Mononuclear cell (primary cell): ENCODE measurements around the gene TMEFF2. TPM values are rescaled to one million over a fixed set of nuclear protein-coding genes. Genes with fewer than 3 reads are reported as not detected.

Source experiments
- H3K27me3 ChIP-seq: 2 replicates; pipeline ENCODE4 v1.6.0; 2011; ENCODE audit warnings: low read length, control low read depth; ENCODE audit not compliant: insufficient read depth
- H3K4me1 ChIP-seq: 2 replicates; pipeline ENCODE4 v1.5.1; 2011; ENCODE audit warnings: mild to moderate bottlenecking, low read length, control low read depth; ENCODE audit not compliant: insufficient read depth
- H3K4me3 ChIP-seq: 2 replicates; pipeline ENCODE4 v1.5.1; 2011; ENCODE audit warnings: mild to moderate bottlenecking, low read length, moderate library complexity
- H3K9me3 ChIP-seq: 2 replicates; pipeline ENCODE4 v1.5.1; 2011; ENCODE audit warnings: low read depth, mild to moderate bottlenecking, control low read depth, low read length
- total RNA-seq: library from RNA; depleted of rRNA; stranded (reverse); fragments of >200 nt; gene quantifications from one replicate; pipeline ENCODE4 v1.2.3, GENCODE V29; 2012

The TMEFF2 gene
- total RNA-seq, 1 donor: not detected

- Histone ChIP-seq H3K4me1 (no peaks in the 10 kb centered on the region), H3K27me3 (no peaks in the 10 kb centered on the region), H3K9me3 (no peaks in the 10 kb centered on the region), H3K4me3 (no peak overlapping the region)
These were observed 152.6 kb downstream of the TMEFF2 start for GRCh38 chr2:192042126-192042525.

GRCh38 chr2:192038110-192038509 is 156.6 kb downstream of the TMEFF2 start:
- H3K4me3 ChIP-seq: no peak overlapping the region
- H3K9me3 ChIP-seq: no peaks in the 10 kb centered on the region
- H3K27me3 ChIP-seq: no peaks in the 10 kb centered on the region
- H3K4me1 ChIP-seq: no peaks in the 10 kb centered on the region

- Histone ChIP-seq H3K4me1 (no peaks in the 10 kb centered on the region), H3K4me3 (no peak overlapping the region), H3K9me3 (no peaks in the 10 kb centered on the region), H3K27me3 (no peaks in the 10 kb centered on the region)
These were observed 158.8 kb downstream of the TMEFF2 start for GRCh38 chr2:192035731-192036442.

- Histone ChIP-seq H3K9me3 (no peaks in the 10 kb centered on the region), H3K27me3 (no peaks in the 10 kb centered on the region), H3K4me3 (no peak overlapping the region), H3K4me1 (no peaks in the 10 kb centered on the region)
These were observed 163.9 kb downstream of the TMEFF2 start for GRCh38 chr2:192030856-192031255.

- Histone ChIP-seq H3K9me3 (no peaks in the 10 kb centered on the region), H3K4me3 (no peak overlapping the region), H3K4me1 (no peaks in the 10 kb centered on the region), H3K27me3 (no peaks in the 10 kb centered on the region)
These were observed 164.4 kb downstream of the TMEFF2 start for GRCh38 chr2:192030289-192030688.

- Histone ChIP-seq H3K27me3 (no peaks in the 10 kb centered on the region), H3K4me3 (no peak overlapping the region), H3K4me1 (no peaks in the 10 kb centered on the region), H3K9me3 (no peaks in the 10 kb centered on the region)
These were observed 165.6 kb downstream of the TMEFF2 start for GRCh38 chr2:192029089-192029488.

GRCh38 chr2:192026825-192027120 is 168.0 kb downstream of the TMEFF2 start:
- no peaks in the 10 kb centered on the region for H3K9me3 ChIP-seq
- H3K4me1 ChIP-seq: no peaks in the 10 kb centered on the region
- no peak overlapping the region for H3K4me3 ChIP-seq
- no peaks in the 10 kb centered on the region for H3K27me3 ChIP-seq

- Histone ChIP-seq H3K27me3 (no peaks in the 10 kb centered on the region), H3K9me3 (no peaks in the 10 kb centered on the region), H3K4me3 (no peak overlapping the region), H3K4me1 (no peaks in the 10 kb centered on the region)
These were observed 168.5 kb downstream of the TMEFF2 start for GRCh38 chr2:192026059-192026824.

- no peaks in the 10 kb centered on the region for H3K27me3 ChIP-seq
- H3K4me1 ChIP-seq: no peaks in the 10 kb centered on the region
- no peaks in the 10 kb centered on the region for H3K9me3 ChIP-seq
- no peak overlapping the region for H3K4me3 ChIP-seq
These were observed 169.1 kb downstream of the TMEFF2 start for GRCh38 chr2:192025637-192026036.

GRCh38 chr2:192023006-192023405 is 171.7 kb downstream of the TMEFF2 start:
- Histone ChIP-seq H3K9me3 (no peaks in the 10 kb centered on the region), H3K4me3 (no peak overlapping the region), H3K27me3 (no peaks in the 10 kb centered on the region), H3K4me1 (no peaks in the 10 kb centered on the region)

- Histone ChIP-seq H3K9me3 (no peaks in the 10 kb centered on the region), H3K27me3 (no peaks in the 10 kb centered on the region), H3K4me3 (no peak overlapping the region), H3K4me1 (no peaks in the 10 kb centered on the region)
These were observed 176.9 kb downstream of the TMEFF2 start for GRCh38 chr2:192017844-192018243.

GRCh38 chr2:192016265-192016664 is 178.5 kb downstream of the TMEFF2 start:
- Histone ChIP-seq H3K4me3 (no peak overlapping the region), H3K27me3 (no peaks in the 10 kb centered on the region), H3K4me1 (no peaks in the 10 kb centered on the region), H3K9me3 (no peaks in the 10 kb centered on the region)

- Histone ChIP-seq H3K9me3 (no peaks in the 10 kb centered on the region), H3K4me3 (no peak overlapping the region), H3K4me1 (no peaks in the 10 kb centered on the region), H3K27me3 (no peaks in the 10 kb centered on the region)
These were observed 181.5 kb downstream of the TMEFF2 start for GRCh38 chr2:192013211-192013610.

GRCh38 chr2:192011196-192011595 is 183.5 kb downstream of the TMEFF2 start:
- H3K4me1 ChIP-seq: no peaks in the 10 kb centered on the region
- no peak overlapping the region for H3K4me3 ChIP-seq
- H3K27me3 ChIP-seq: no peaks in the 10 kb centered on the region
- no peaks in the 10 kb centered on the region for H3K9me3 ChIP-seq

GRCh38 chr2:192010073-192010472 is 184.7 kb downstream of the TMEFF2 start:
- Histone ChIP-seq H3K9me3 (no peaks in the 10 kb centered on the region), H3K4me3 (no peak overlapping the region), H3K27me3 (no peaks in the 10 kb centered on the region), H3K4me1 (no peaks in the 10 kb centered on the region)
